ENCODE data around the gene MAP1S.

GRCh38 chr19:17754634-17755442 lies 35.6 kb downstream of the MAP1S start:
- TF ChIP-seq, protein P1, sequence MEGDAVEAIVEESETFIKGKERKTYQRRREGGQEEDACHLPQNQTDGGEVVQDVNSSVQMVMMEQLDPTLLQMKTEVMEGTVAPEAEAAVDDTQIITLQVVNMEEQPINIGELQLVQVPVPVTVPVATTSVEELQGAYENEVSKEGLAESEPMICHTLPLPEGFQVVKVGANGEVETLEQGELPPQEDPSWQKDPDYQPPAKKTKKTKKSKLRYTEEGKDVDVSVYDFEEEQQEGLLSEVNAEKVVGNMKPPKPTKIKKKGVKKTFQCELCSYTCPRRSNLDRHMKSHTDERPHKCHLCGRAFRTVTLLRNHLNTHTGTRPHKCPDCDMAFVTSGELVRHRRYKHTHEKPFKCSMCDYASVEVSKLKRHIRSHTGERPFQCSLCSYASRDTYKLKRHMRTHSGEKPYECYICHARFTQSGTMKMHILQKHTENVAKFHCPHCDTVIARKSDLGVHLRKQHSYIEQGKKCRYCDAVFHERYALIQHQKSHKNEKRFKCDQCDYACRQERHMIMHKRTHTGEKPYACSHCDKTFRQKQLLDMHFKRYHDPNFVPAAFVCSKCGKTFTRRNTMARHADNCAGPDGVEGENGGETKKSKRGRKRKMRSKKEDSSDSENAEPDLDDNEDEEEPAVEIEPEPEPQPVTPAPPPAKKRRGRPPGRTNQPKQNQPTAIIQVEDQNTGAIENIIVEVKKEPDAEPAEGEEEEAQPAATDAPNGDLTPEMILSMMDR (IDR thresholded peaks at IDR 0.05; ENCODE audit: low read depth, low read length): no peak
- TF ChIP-seq MAX (IDR thresholded peaks at IDR 0.05; ENCODE audit: low read depth, low read length) (no peak), POLR2A (IDR thresholded peaks at IDR 0.05; ENCODE audit: extremely low read depth, insufficient read length) (no peak), MYC (IDR thresholded peaks at IDR 0.05; ENCODE audit: low read depth, low read length) (no peak)
